HG02981 (cell line): ENCODE data around the gene RXRA.

Experiments
- ATAC-seq: cut with Tn5 transposase; IDR thresholded peaks from one replicate; pipeline ENCODE4 v1.9.1; 2021; ENCODE audit warnings: mild to moderate bottlenecking, moderate library complexity; ENCODE audit not compliant: unreplicated experiment

RXRA gene

GRCh38 chr9:134322781-134323241 lies 3.4 kb upstream of the RXRA start:
- ATAC-seq: no peak

- no peak for ATAC-seq
Measured at GRCh38 chr9:134323741-134324358, 2.4 kb upstream of the RXRA start.

GRCh38 chr9:134324359-134325095 lies 1.7 kb upstream of the RXRA start:
- no peak for ATAC-seq

GRCh38 chr9:134325096-134325812 lies 1.0 kb upstream of the RXRA start:
- no peak for ATAC-seq

GRCh38 chr9:134326724-134327601 lies 708 bp downstream of the RXRA start:
- no peak for ATAC-seq

- no peak for ATAC-seq
Measured at GRCh38 chr9:134327671-134328231, 1.5 kb downstream of the RXRA start.

GRCh38 chr9:134328341-134328840 lies 2.1 kb downstream of the RXRA start:
- ATAC-seq: no peak

GRCh38 chr9:134328841-134329575 lies 2.8 kb downstream of the RXRA start:
- no peak for ATAC-seq

- no peak for ATAC-seq
Measured at GRCh38 chr9:134329576-134329855, 3.3 kb downstream of the RXRA start.

- no peak for ATAC-seq
Measured at GRCh38 chr9:134329886-134330285, 3.6 kb downstream of the RXRA start.

GRCh38 chr9:134330590-134330989 lies 4.3 kb downstream of the RXRA start:
- ATAC-seq: no peak

GRCh38 chr9:134331186-134332025 lies 5.2 kb downstream of the RXRA start:
- no peak for ATAC-seq

GRCh38 chr9:134332266-134332665 lies 6.0 kb downstream of the RXRA start:
- ATAC-seq: no peak

GRCh38 chr9:134332841-134333233 lies 6.6 kb downstream of the RXRA start:
- no peak for ATAC-seq

- ATAC-seq: no peak
Measured at GRCh38 chr9:134333234-134333873, 7.1 kb downstream of the RXRA start.

- ATAC-seq: no peak
Measured at GRCh38 chr9:134333874-134334581, 7.8 kb downstream of the RXRA start.

GRCh38 chr9:134335061-134335460 lies 8.8 kb downstream of the RXRA start:
- ATAC-seq: no peak
